Activated CD4-positive, alpha-beta T cell treated with anti-CD3 and anti-CD28 coated beads, Interleukin-2, amount 10 ng/mL, durations not matched to agents 24 days and 14 days (primary cell): ENCODE measurements around the gene CENATAC. TPM values are rescaled to one million over a fixed set of nuclear protein-coding genes. Genes with fewer than 3 reads are reported as not detected.
"Not testable (repeated sequence)": the region's sequence is repeated elsewhere in the genome, so short reads cannot be mapped to it uniquely, and the experiment has no call there.

Experiments
- DNase-seq: peaks from one replicate; pipeline ENCODE4 v3.0.0; 2022
- H3K27ac Mint-ChIP-seq: one replicate; pipeline ENCODE4 v1.8.0; 2022; ENCODE audit warnings: mild to moderate bottlenecking, mixed read lengths
- H3K27me3 Mint-ChIP-seq: one replicate; pipeline ENCODE4 v1.8.0; 2022; ENCODE audit warnings: mixed read lengths
- H3K36me3 Mint-ChIP-seq: one replicate; pipeline ENCODE4 v1.8.0; 2022; ENCODE audit warnings: low read depth, mild to moderate bottlenecking, mixed read lengths
- H3K4me1 Mint-ChIP-seq: one replicate; pipeline ENCODE4 v1.8.0; 2021; ENCODE audit warnings: mixed read lengths
- H3K4me3 Mint-ChIP-seq: one replicate; pipeline ENCODE4 v1.8.0; 2022; ENCODE audit warnings: mild to moderate bottlenecking, moderate library complexity, mixed read lengths
- H3K9me3 Mint-ChIP-seq: one replicate; pipeline ENCODE4 v1.8.0; 2021; ENCODE audit warnings: mixed read lengths
- intact Hi-C: fragments of 100-400 bp; cut with micrococcal nuclease; formaldehyde crosslinking; loops from one replicate; pipeline ENCODE4 v1.15.1; 2023
- total RNA-seq: library from RNA; stranded (reverse); gene quantifications from 2 replicates; pipeline ENCODE4 v1.2.3, GENCODE V29; 2022

The CENATAC gene
- total RNA-seq, 1 donor from 2014 or later, result 46.3 TPM

GRCh38 chr11:119025978-119026766, 28.2 kb downstream of the CENATAC start:
- H3K27ac Mint-ChIP-seq, result no peak overlapping the region
- intact Hi-C loops, result no loop called here
- no peaks in the 10 kb centered on the region for H3K9me3 Mint-ChIP-seq
- no peaks in the 10 kb centered on the region for H3K27me3 Mint-ChIP-seq
- peaks cover 44% of the 10 kb centered on the region for H3K4me1 Mint-ChIP-seq
- no peak for DNase-seq
- no peak overlapping the region for H3K4me3 Mint-ChIP-seq
- H3K36me3 Mint-ChIP-seq, result peaks cover 39% of the 10 kb centered on the region

DNA sequence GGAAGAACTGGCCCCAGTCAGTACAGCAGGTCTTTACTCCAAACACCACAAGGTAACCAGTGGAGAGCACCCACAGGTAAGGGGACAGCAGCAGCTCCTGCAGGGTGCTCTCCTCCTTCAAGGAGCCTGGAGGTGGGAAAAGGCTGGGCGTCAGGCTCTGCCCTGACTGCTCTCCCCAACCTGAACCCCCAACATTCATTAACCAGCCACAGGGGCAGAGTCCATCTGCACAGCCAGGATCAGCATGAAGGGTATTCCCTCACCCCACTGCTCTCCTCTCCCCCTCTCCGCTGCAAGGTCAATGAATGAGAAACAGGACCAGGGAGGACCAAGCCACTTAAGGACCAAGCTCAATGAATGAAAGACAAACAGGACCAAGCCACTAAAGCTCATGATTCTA, 29.0 kb downstream of the CENATAC start:
- DNase-seq, result no peak
- H3K27ac Mint-ChIP-seq, result no peak overlapping the region
- peaks cover 31% of the 10 kb centered on the region for H3K36me3 Mint-ChIP-seq
- peaks cover 39% of the 10 kb centered on the region for H3K4me1 Mint-ChIP-seq
- no peaks in the 10 kb centered on the region for H3K27me3 Mint-ChIP-seq
- H3K4me3 Mint-ChIP-seq, result no peak overlapping the region
- intact Hi-C loops, result no loop called here
- no peaks in the 10 kb centered on the region for H3K9me3 Mint-ChIP-seq

- Mint-ChIP-seq H3K4me1 (peaks cover 39% of the 10 kb centered on the region), H3K27ac (no peak overlapping the region), H3K4me3 (no peak overlapping the region), H3K27me3 (no peaks in the 10 kb centered on the region), H3K36me3 (peaks cover 28% of the 10 kb centered on the region), H3K9me3 (no peaks in the 10 kb centered on the region)
- DNase-seq, result no peak
- intact Hi-C loops, result no loop called here
Observed at GRCh38 chr11:119027561-119028345, 29.8 kb downstream of the CENATAC start.

- H3K4me3 Mint-ChIP-seq, result peak overlapping the region; percentile 83
- H3K4me1 Mint-ChIP-seq, result peaks cover 34% of the 10 kb centered on the region
- H3K9me3 Mint-ChIP-seq, result no peaks in the 10 kb centered on the region
- H3K36me3 Mint-ChIP-seq, result peaks cover 23% of the 10 kb centered on the region
- H3K27ac Mint-ChIP-seq, result peak overlapping the region; percentile 25
- H3K27me3 Mint-ChIP-seq, result no peaks in the 10 kb centered on the region
- intact Hi-C loops, result no loop called here
- DNase-seq, result no peak
Observed at GRCh38 chr11:119028346-119029068, 30.6 kb downstream of the CENATAC start.

GRCh38 chr11:119029069-119029339, 31.1 kb downstream of the CENATAC start:
- Mint-ChIP-seq H3K4me3 (peak overlapping the region; percentile 83), H3K4me1 (peaks cover 29% of the 10 kb centered on the region), H3K27ac (peak overlapping the region; percentile 25), H3K36me3 (peaks cover 18% of the 10 kb centered on the region), H3K27me3 (no peaks in the 10 kb centered on the region), H3K9me3 (no peaks in the 10 kb centered on the region)
- intact Hi-C loops, result no loop called here
- DNase-seq, result no peak

- Mint-ChIP-seq H3K4me3 (peak overlapping the region; percentile 83), H3K36me3 (peaks cover 15% of the 10 kb centered on the region), H3K27ac (peak overlapping the region; percentile 89), H3K4me1 (peaks cover 26% of the 10 kb centered on the region), H3K9me3 (no peaks in the 10 kb centered on the region), H3K27me3 (no peaks in the 10 kb centered on the region)
- intact Hi-C loops, result loop anchor here (1.0 to 2.0 kb wide), 4 partner anchors 11 to 37 kb away; partner anchors contain the start of genes CENATAC, HYOU1, RPS25 and TRAPPC4
- DNase-seq, result no peak
Observed at GRCh38 chr11:119029340-119030028, 31.5 kb downstream of the CENATAC start.

DNA sequence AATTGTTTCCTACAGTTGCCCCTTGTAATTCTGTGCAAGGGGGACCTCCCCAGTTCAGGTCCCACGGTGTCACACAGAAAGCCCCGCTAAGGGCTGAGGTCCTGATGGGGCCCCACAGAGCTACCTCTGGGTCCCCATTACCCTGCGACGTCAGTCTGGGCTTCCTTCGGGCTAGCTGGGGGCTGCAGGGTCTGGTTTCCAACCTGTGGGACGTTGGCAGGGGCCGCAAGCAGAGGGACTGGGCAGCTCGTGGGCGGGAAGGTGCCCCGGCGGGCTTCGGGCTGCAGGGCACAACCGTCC, 32.0 kb downstream of the CENATAC start:
- DNase-seq, result no peak
- no peaks in the 10 kb centered on the region for H3K9me3 Mint-ChIP-seq
- intact Hi-C loops, result loop anchor here (1.0 to 2.0 kb wide), 4 partner anchors 12 to 37 kb away; partner anchors contain the start of genes CENATAC, HYOU1, RPS25 and TRAPPC4
- peak overlapping the region; percentile 89 for H3K27ac Mint-ChIP-seq
- H3K4me3 Mint-ChIP-seq, result peak overlapping the region; percentile 83
- H3K4me1 Mint-ChIP-seq, result peaks cover 23% of the 10 kb centered on the region
- peaks cover 11% of the 10 kb centered on the region for H3K36me3 Mint-ChIP-seq
- no peaks in the 10 kb centered on the region for H3K27me3 Mint-ChIP-seq

- DNase-seq, result peak; percentile 100
- intact Hi-C loops, result loop anchor here (1.0 to 2.0 kb wide), 4 partner anchors 12 to 36 kb away; partner anchors contain the start of genes CENATAC, HYOU1, RPS25 and TRAPPC4
- peaks cover 19% of the 10 kb centered on the region for H3K4me1 Mint-ChIP-seq
- H3K36me3 Mint-ChIP-seq, result peaks cover 6% of the 10 kb centered on the region
- H3K4me3 Mint-ChIP-seq, result peak within 1 kb of the TSS; percentile 83
- no peaks in the 10 kb centered on the region for H3K27me3 Mint-ChIP-seq
- peak within 1 kb of the TSS; percentile 89 for H3K27ac Mint-ChIP-seq
- H3K9me3 Mint-ChIP-seq, result no peaks in the 10 kb centered on the region
Observed at GRCh38 chr11:119030329-119031047, 32.5 kb downstream of the CENATAC start, which contains the start of gene SLC37A4. SLC37A4 (minus strand) TSS chr11:119030877.

- no peak for DNase-seq
- Mint-ChIP-seq H3K27ac (no peak overlapping the region), H3K9me3 (no peaks in the 10 kb centered on the region), H3K27me3 (no peaks in the 10 kb centered on the region), H3K36me3 (peaks cover 2% of the 10 kb centered on the region), H3K4me1 (peaks cover 18% of the 10 kb centered on the region), H3K4me3 (no peak overlapping the region)
- intact Hi-C loops, result loop anchor here (2.0 kb wide), 1 partner anchor 35 kb away; the partner anchor contains the start of gene VPS11
Observed at GRCh38 chr11:119031912-119032280, 34.0 kb downstream of the CENATAC start.

DNA sequence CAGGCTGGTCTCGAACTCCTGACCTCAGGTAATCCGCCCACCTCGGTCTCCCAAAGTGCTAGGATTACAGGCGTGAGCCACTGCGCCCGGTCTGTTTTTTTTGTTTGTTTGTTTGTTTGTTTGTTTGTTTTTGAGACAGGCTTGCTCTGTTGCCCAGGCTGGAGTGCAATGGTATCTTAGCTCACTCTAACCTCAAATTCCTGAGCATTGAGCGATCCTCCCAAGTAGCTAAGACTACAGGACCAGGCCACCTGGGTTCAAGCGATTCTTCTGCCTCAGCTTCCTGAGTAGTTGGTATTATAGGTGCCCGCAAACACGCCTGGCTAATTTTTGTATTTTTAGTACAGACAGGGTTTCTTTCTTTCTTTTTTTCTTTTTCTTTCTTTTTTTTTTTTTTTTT, 35.5 kb downstream of the CENATAC start:
- DNase-seq, H3K36me3 Mint-ChIP-seq, H3K27ac Mint-ChIP-seq, H3K9me3 Mint-ChIP-seq, H3K4me3 Mint-ChIP-seq, intact Hi-C loops, H3K27me3 Mint-ChIP-seq: not testable (repeated sequence)
- H3K4me1 Mint-ChIP-seq, result peaks cover 15% of the 10 kb centered on the region

- no peak for DNase-seq
- Mint-ChIP-seq H3K27me3 (no peaks in the 10 kb centered on the region), H3K9me3 (no peaks in the 10 kb centered on the region), H3K4me1 (peaks cover 2% of the 10 kb centered on the region), H3K27ac (no peak overlapping the region), H3K4me3 (no peak overlapping the region), H3K36me3 (no peaks in the 10 kb centered on the region)
- intact Hi-C loops, result no loop called here
Observed at GRCh38 chr11:119034813-119035212, 36.9 kb downstream of the CENATAC start.

DNA sequence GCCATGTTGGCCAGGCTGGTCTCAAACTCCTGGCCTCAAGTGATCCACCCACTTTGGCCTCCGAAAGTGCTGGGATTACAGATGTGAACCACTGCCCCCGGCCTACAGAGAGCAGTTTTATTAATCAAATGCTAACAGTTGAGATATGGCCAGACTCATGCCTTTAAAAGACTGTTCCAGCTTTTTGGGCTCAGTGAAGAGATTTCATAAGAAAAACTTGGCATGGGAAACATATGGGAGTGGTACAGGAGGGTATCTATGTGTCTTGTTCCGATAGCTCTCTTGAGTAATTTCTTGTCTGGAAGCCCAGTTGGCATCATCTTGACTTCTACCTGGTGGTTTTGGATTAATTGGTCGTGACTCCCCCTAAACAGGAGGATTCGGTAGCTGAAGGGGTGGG, 40.9 kb downstream of the CENATAC start:
- no peaks in the 10 kb centered on the region for H3K27me3 Mint-ChIP-seq
- H3K9me3 Mint-ChIP-seq, result no peaks in the 10 kb centered on the region
- no peak overlapping the region for H3K27ac Mint-ChIP-seq
- H3K4me3 Mint-ChIP-seq, result no peak overlapping the region
- intact Hi-C loops, result no loop called here
- no peaks in the 10 kb centered on the region for H3K36me3 Mint-ChIP-seq
- no peak for DNase-seq
- peaks cover 7% of the 10 kb centered on the region for H3K4me1 Mint-ChIP-seq

GRCh38 chr11:119039471-119039870, 41.5 kb downstream of the CENATAC start:
- H3K27me3 Mint-ChIP-seq, H3K9me3 Mint-ChIP-seq, DNase-seq, H3K36me3 Mint-ChIP-seq, H3K4me1 Mint-ChIP-seq, intact Hi-C loops, H3K27ac Mint-ChIP-seq, H3K4me3 Mint-ChIP-seq: not testable (repeated sequence)
